H9 (cell line): ENCODE results near the gene RAX2. TPM values are rescaled to one million over a fixed set of nuclear protein-coding genes. Genes with fewer than 3 reads are reported as not detected.

Source experiments
- DNase-seq: peaks from one replicate; pipeline ENCODE4 v3.0.0-alpha.2; 2017
- H2AFZ ChIP-seq: one replicate; pipeline ENCODE4 v1.6.1; 2013; ENCODE audit warnings: mild to moderate bottlenecking, low read length, control low read depth, moderate library complexity
- H2AK5ac ChIP-seq: 2 replicates; pipeline ENCODE4 v1.6.1; 2013; ENCODE audit warnings: low read length, control low read depth, mixed read lengths; ENCODE audit not compliant: insufficient read length
- H2BK120ac ChIP-seq: one replicate; pipeline ENCODE4 v1.6.1; 2013; ENCODE audit warnings: low read depth, mild to moderate bottlenecking, low read length, control low read depth, inconsistent platforms; ENCODE audit not compliant: poor library complexity, severe bottlenecking
- H2BK12ac ChIP-seq: 2 replicates; pipeline ENCODE4 v1.6.1; 2013; ENCODE audit warnings: low read length, control low read depth, mixed read lengths, low read depth; ENCODE audit not compliant: insufficient read length
- H2BK15ac ChIP-seq: 2 replicates; pipeline ENCODE4 v1.6.1; 2013; ENCODE audit warnings: low read depth, low read length, control low read depth
- H2BK20ac ChIP-seq: one replicate; pipeline ENCODE4 v1.6.1; 2013; ENCODE audit warnings: low read depth, mild to moderate bottlenecking, low read length, control low read depth, inconsistent platforms; ENCODE audit not compliant: poor library complexity, severe bottlenecking
- H2BK5ac ChIP-seq: 2 replicates; pipeline ENCODE4 v1.6.1; 2013; ENCODE audit warnings: low read length, control low read depth, mixed read lengths; ENCODE audit not compliant: insufficient read length
- H3K14ac ChIP-seq: 2 replicates; pipeline ENCODE4 v1.6.1; 2013; ENCODE audit warnings: low read length, control low read depth; ENCODE audit not compliant: insufficient read depth
- H3K18ac ChIP-seq: 2 replicates; pipeline ENCODE4 v1.6.1; 2013; ENCODE audit warnings: low read depth, mild to moderate bottlenecking, mixed read lengths, low read length, control low read depth; ENCODE audit not compliant: insufficient read length
- H3K23ac ChIP-seq: 2 replicates; pipeline ENCODE4 v1.6.1; 2013; ENCODE audit warnings: low read length, control low read depth, mixed read lengths, low read depth; ENCODE audit not compliant: insufficient read length
- H3K23me2 ChIP-seq: 2 replicates; pipeline ENCODE4 v1.6.1; 2013; ENCODE audit warnings: low read depth, mild to moderate bottlenecking, mixed read lengths, low read length, control low read depth; ENCODE audit not compliant: insufficient read length, poor library complexity, severe bottlenecking
- H3K27ac ChIP-seq: 2 replicates; pipeline ENCODE4 v1.5.1; 2013; ENCODE audit warnings: low read length, control low read depth, mixed read lengths, low read depth; ENCODE audit not compliant: insufficient read length
- H3K27me3 ChIP-seq: 2 replicates; pipeline ENCODE4 v1.6.1; 2013; ENCODE audit warnings: low read length, control low read depth, inconsistent platforms; ENCODE audit not compliant: insufficient read depth
- H3K4ac ChIP-seq: 2 replicates; pipeline ENCODE4 v1.6.1; 2013; ENCODE audit warnings: low read depth, mild to moderate bottlenecking, control low read depth, inconsistent platforms, low read length, moderate library complexity
- H3K4me1 ChIP-seq: 2 replicates; pipeline ENCODE4 v1.6.1; 2013; ENCODE audit warnings: low read length, control low read depth, inconsistent platforms; ENCODE audit not compliant: insufficient read depth
- H3K4me2 ChIP-seq: 2 replicates; pipeline ENCODE4 v1.6.1; 2013; ENCODE audit warnings: low read length, control low read depth, mixed read lengths; ENCODE audit not compliant: insufficient read length, insufficient read depth
- H3K56ac ChIP-seq: 2 replicates; pipeline ENCODE4 v1.6.1; 2013; ENCODE audit warnings: low read depth, mild to moderate bottlenecking, mixed read lengths, low read length, control low read depth; ENCODE audit not compliant: insufficient read length
- H3K79me1 ChIP-seq: 2 replicates; pipeline ENCODE4 v1.6.1; 2013; ENCODE audit warnings: low read depth, mild to moderate bottlenecking, moderate library complexity, low read length, control low read depth, inconsistent platforms; ENCODE audit not compliant: insufficient read depth, poor library complexity, severe bottlenecking
- H3K79me2 ChIP-seq: 2 replicates; pipeline ENCODE4 v1.6.1; 2013; ENCODE audit warnings: low read length, control low read depth, inconsistent platforms; ENCODE audit not compliant: insufficient read depth
- H3K9ac ChIP-seq: 2 replicates; pipeline ENCODE4 v1.6.1; 2013; ENCODE audit warnings: low read length, control low read depth, mixed read lengths; ENCODE audit not compliant: insufficient read length; ENCODE audit errors: extremely low read depth
- H3K9me3 ChIP-seq: one replicate; pipeline ENCODE4 v1.6.1; 2013; ENCODE audit warnings: low read depth, low read length, inconsistent platforms; ENCODE audit not compliant: control insufficient read depth
- H3T11ph ChIP-seq: one replicate; pipeline ENCODE4 v1.6.1; 2013; ENCODE audit warnings: mild to moderate bottlenecking, low read length, control low read depth, inconsistent platforms
- H4K20me1 ChIP-seq: one replicate; pipeline ENCODE4 v1.6.1; 2013; ENCODE audit not compliant: control insufficient read depth, insufficient read length, insufficient read depth
- H4K5ac ChIP-seq: 2 replicates; pipeline ENCODE4 v1.6.1; 2013; ENCODE audit warnings: low read depth, mild to moderate bottlenecking, mixed read lengths, low read length, control low read depth; ENCODE audit not compliant: insufficient read length
- H4K8ac ChIP-seq: replicated peaks from 2 replicates; pipeline ENCODE4 v1.6.1; 2013; ENCODE audit warnings: low read length, control low read depth, mixed read lengths, low read depth; ENCODE audit not compliant: insufficient read length
- H4K91ac ChIP-seq: 2 replicates; pipeline ENCODE4 v1.6.1; 2013; ENCODE audit warnings: low read depth, mild to moderate bottlenecking, moderate library complexity, mixed read lengths, low read length, control low read depth; ENCODE audit not compliant: insufficient read length
- H3K27ac Mint-ChIP-seq, 3 experiments: 2 replicates in 2 of 3; 3 replicates in 1 of 3; pipeline ENCODE4 v1.8.0; 2020 to 2021; ENCODE audit warnings: mixed read lengths in 3 of 3, mild to moderate bottlenecking in 1 of 3, moderate library complexity in 1 of 3
- H3K27me3 Mint-ChIP-seq: 2 replicates; pipeline ENCODE4 v1.8.0; 2021; ENCODE audit warnings: low read depth, mild to moderate bottlenecking, moderate library complexity, mixed read lengths
- H3K36me3 Mint-ChIP-seq, 3 experiments: 2 replicates in 2 of 3; 3 replicates in 1 of 3; pipeline ENCODE4 v1.8.0; 2020 to 2021; ENCODE audit warnings: low read depth in 3 of 3, mixed read lengths in 3 of 3; ENCODE audit not compliant: insufficient read depth in 1 of 3
- H3K4me1 Mint-ChIP-seq, 2 experiments: 2 replicates each; pipeline ENCODE4 v1.8.0; 2020; ENCODE audit warnings: mixed read lengths in 2 of 2
- H3K4me3 Mint-ChIP-seq, 2 experiments: 2 replicates in 1 of 2; 3 replicates in 1 of 2; pipeline ENCODE4 v1.8.0; 2020 to 2021; ENCODE audit warnings: mild to moderate bottlenecking in 2 of 2, mixed read lengths in 2 of 2, moderate library complexity in 1 of 2
- H3K9me3 Mint-ChIP-seq, 2 experiments: 2 replicates in 1 of 2; 3 replicates in 1 of 2; pipeline ENCODE4 v1.8.0; 2020; ENCODE audit warnings: mild to moderate bottlenecking in 2 of 2, mixed read lengths in 2 of 2, moderate library complexity in 1 of 2
- CTCF ChIP-seq: fragments of 200-600 bp; sonication (generic); conservative IDR thresholded peaks from 3 replicates; pipeline ENCODE4 v1.8.0; 2021; ENCODE audit warnings: antibody characterized with exemption, mild to moderate bottlenecking
- WGBS: extraction: QIAGEN DNeasy Blood & Tissue Kit; methylation state at CpG from one replicate; pipeline ENCODE4 v1.1.7; 2013; ENCODE audit warnings: missing lambda C conversion rate, low lambda C conversion rate, mixed read lengths; ENCODE audit not compliant: insufficient read length; ENCODE audit errors: extremely low coverage; 5-methylcytosine and 5-hydroxymethylcytosine counted together
- total RNA-seq: library from RNA; stranded (reverse); gene quantifications from 2 replicates; pipeline ENCODE4 v1.2.1, GENCODE V29; 2021

The RAX2 gene
- total RNA-seq, 1 experiment from 2014 or later = not detected

- WGBS = no CpG with 5 or more reads among the region's 49 CpGs
- H2BK12ac ChIP-seq = no peak overlapping the region
- H3K14ac ChIP-seq = no peak overlapping the region; the same call in 1 of the 2 replicates
- H2BK20ac ChIP-seq = no peak overlapping the region
- H4K91ac ChIP-seq = no peak overlapping the region
- H3K27ac ChIP-seq = no peak overlapping the region
- H2BK120ac ChIP-seq = no peak overlapping the region
- no peak overlapping the region for H2AFZ ChIP-seq
- no peak overlapping the region for H3K4ac ChIP-seq
- no peak overlapping the region for H3K9ac ChIP-seq
- H3K79me2 ChIP-seq = no peaks in the 10 kb centered on the region
- no peak overlapping the region for H3K18ac ChIP-seq
- no peak overlapping the region; a peak in 1 of 7 replicates for H3K27ac Mint-ChIP-seq
- peak overlapping the region; percentile 64 to 83; a peak in 4 of 5 replicates for H3K4me3 Mint-ChIP-seq
- no peak overlapping the region for H2BK15ac ChIP-seq
- no peak overlapping the region for H4K5ac ChIP-seq
- H3K4me1 ChIP-seq = no peaks in the 10 kb centered on the region
- peaks cover 21 to 24% (median 21%) of the 10 kb centered on the region in 3 experiments for H3K36me3 Mint-ChIP-seq
- peaks cover 2 to 5% of the 10 kb centered on the region in 2 experiments; a peak in 2 of 4 replicates for H3K4me1 Mint-ChIP-seq
- H2BK5ac ChIP-seq = no peak overlapping the region
- peak; percentile 77 for TF ChIP-seq CTCF
- no peak overlapping the region for H2AK5ac ChIP-seq
- H4K8ac ChIP-seq = no peak overlapping the region
- H3K79me1 ChIP-seq = no peaks in the 10 kb centered on the region
- H3K23me2 ChIP-seq = no peaks in the 10 kb centered on the region
- H3K4me2 ChIP-seq = no peak overlapping the region
- H3K9me3 ChIP-seq = peaks cover 19% of the 10 kb centered on the region
- peak; percentile 87 for DNase-seq
- no peak overlapping the region for H3K56ac ChIP-seq
- H3K23ac ChIP-seq = no peak overlapping the region
- no peaks in the 10 kb centered on the region for H4K20me1 ChIP-seq
- H3K9me3 Mint-ChIP-seq = peaks cover 21 to 23% of the 10 kb centered on the region in 2 experiments
- H3T11ph ChIP-seq = no peak overlapping the region
- H3K27me3 ChIP-seq = peaks cover 2% of the 10 kb centered on the region; the same call in 1 of the 2 replicates
- H3K27me3 Mint-ChIP-seq = peaks cover 56% of the 10 kb centered on the region
Observed at GRCh38 chr19:3783660-3784584, 11.9 kb upstream of the RAX2 start.
